Measurements from ENCODE around the gene CACNG4.

- no peak for TF ChIP-seq CTCF (IDR thresholded peaks at IDR 0.05)
- no peak for TF ChIP-seq POLR2A (IDR thresholded peaks at IDR 0.05)
Observed at GRCh38 chr17:66943484-66943883, 21.0 kb upstream of the CACNG4 start.
